Measurements from ENCODE around the gene STAT5A.
"Not testable (repeated sequence)": the region's sequence is repeated elsewhere in the genome, so short reads cannot be mapped to it uniquely, and the experiment has no call there.

Gene STAT5A

DNA sequence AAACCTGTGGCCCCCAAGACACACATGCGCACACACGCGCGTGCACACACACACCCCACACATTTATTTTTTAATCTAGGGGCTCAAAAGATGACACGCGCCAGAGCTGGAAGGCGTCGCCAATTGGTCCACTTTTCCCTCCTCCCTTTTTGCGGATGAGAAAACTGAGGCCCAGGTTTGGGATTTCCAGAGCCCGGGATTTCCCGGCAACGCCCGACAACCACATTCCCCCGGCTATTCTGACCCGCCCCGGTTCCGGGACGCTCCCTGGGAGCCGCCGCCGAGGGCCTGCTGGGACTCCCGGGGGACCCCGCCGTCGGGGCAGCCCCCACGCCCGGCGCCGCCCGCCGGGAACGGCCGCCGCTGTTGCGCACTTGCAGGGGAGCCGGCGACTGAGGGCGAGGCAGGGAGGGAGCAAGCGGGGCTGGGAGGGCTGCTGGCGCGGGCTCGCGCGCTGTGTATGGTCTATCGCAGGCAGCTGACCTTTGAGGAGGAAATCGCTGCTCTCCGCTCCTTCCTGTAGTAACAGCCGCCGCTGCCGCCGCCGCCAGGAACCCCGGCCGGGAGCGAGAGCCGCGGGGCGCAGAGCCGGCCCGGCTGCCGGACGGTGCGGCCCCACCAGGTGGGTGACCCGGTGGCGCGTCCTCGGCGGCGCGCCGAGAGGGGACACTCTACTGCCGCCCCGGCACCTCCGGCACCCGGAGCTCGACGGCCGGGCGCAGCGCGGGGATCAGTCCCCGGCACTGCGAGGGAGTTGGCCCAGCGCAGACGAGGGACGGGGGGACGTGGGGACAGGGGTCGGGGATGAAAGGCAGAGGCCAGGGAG lies at the start of gene STAT5A:
STAT5A (plus strand) TSS at position 522 of the 826 bp plus-strand sequence. CDS start 914 bp downstream, outside the sequence.
- Mint-ChIP-seq H3K9me3 (no peaks in the 10 kb centered on the region), H3K4me1 (ENCODE audit: low read depth) (peaks cover 75% of the 10 kb centered on the region), H3K36me3 (ENCODE audit: low read depth) (peaks cover 45% of the 10 kb centered on the region)

GRCh38 chr17:42239576-42239975 lies 48.7 kb upstream of the STAT5A start:
- not testable (repeated sequence) for H3K27ac Mint-ChIP-seq; H3K36me3 Mint-ChIP-seq (ENCODE audit: low read depth); H3K4me3 Mint-ChIP-seq; H3K9me3 Mint-ChIP-seq; H3K27me3 Mint-ChIP-seq
- H3K4me1 Mint-ChIP-seq (ENCODE audit: low read depth), result peaks cover 29% of the 10 kb centered on the region

More for the DNA sequence above, at the start of gene STAT5A:
- Mint-ChIP-seq H3K4me3 (peak within 1 kb of the TSS; percentile 92), H3K27ac (peak within 1 kb of the TSS; percentile 98), H3K27me3 (no peaks in the 10 kb centered on the region)

GRCh38 chr17:42240201-42240600 lies 48.1 kb upstream of the STAT5A start:
- H3K4me3 Mint-ChIP-seq, result no peak overlapping the region
- no peak overlapping the region for H3K27ac Mint-ChIP-seq

DNA sequence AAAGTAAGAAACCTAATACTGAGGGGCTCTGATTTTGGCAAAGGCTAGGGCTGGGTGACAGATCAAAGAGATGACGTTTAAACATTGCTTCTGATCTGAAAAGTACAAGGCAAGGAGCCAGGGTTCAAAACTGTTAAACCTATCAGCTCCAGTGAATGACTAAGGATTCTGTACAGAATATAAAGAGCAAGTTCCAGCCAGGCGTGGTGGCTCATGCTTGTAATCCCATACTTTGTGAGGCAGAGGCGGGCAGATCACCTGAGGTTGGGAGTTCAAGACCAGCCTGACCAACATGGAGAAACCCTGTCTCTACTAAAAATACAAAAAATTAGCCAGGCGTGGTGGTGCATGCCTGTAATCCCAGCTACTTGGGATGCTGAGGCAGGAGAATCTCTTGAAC lies 47.4 kb upstream of the STAT5A start:
- not testable (repeated sequence) for H3K27ac Mint-ChIP-seq
- peaks cover 27% of the 10 kb centered on the region for H3K4me1 Mint-ChIP-seq (ENCODE audit: low read depth)

More at GRCh38 chr17:42240201-42240600, 48.1 kb upstream of the STAT5A start:
- Mint-ChIP-seq H3K36me3 (ENCODE audit: low read depth) (peaks cover 3% of the 10 kb centered on the region), H3K9me3 (no peaks in the 10 kb centered on the region), H3K27me3 (no peaks in the 10 kb centered on the region), H3K4me1 (ENCODE audit: low read depth) (peaks cover 25% of the 10 kb centered on the region)

DNA sequence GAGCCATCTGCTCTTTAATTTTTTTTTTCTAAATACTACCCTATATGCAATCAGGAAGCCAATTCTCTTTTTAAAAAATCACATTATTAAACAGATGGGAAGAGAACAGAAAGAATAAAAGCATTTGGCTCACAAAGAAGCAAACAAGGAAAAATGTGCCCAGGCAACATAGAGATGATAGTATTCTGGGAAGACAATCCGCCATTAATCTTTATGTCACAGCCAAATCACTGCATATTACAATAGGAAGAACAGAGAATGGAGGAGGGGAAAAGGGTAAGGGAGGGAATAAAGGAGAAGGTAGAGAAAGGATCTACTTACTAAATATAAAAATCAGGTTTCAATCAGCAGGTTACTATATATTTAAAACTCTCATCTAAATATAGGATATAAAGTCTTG lies 46.4 kb upstream of the STAT5A start:
- H3K9me3 Mint-ChIP-seq, result no peaks in the 10 kb centered on the region
- H3K4me3 Mint-ChIP-seq, result no peak overlapping the region
- H3K27me3 Mint-ChIP-seq, result no peaks in the 10 kb centered on the region
- H3K4me1 Mint-ChIP-seq (ENCODE audit: low read depth), result peaks cover 32% of the 10 kb centered on the region
- H3K27ac Mint-ChIP-seq, result no peak overlapping the region
- peaks cover 3% of the 10 kb centered on the region for H3K36me3 Mint-ChIP-seq (ENCODE audit: low read depth)

More for the DNA sequence above, 47.4 kb upstream of the STAT5A start:
- H3K27me3 Mint-ChIP-seq; H3K36me3 Mint-ChIP-seq (ENCODE audit: low read depth); H3K4me3 Mint-ChIP-seq; H3K9me3 Mint-ChIP-seq: not testable (repeated sequence)

DNA sequence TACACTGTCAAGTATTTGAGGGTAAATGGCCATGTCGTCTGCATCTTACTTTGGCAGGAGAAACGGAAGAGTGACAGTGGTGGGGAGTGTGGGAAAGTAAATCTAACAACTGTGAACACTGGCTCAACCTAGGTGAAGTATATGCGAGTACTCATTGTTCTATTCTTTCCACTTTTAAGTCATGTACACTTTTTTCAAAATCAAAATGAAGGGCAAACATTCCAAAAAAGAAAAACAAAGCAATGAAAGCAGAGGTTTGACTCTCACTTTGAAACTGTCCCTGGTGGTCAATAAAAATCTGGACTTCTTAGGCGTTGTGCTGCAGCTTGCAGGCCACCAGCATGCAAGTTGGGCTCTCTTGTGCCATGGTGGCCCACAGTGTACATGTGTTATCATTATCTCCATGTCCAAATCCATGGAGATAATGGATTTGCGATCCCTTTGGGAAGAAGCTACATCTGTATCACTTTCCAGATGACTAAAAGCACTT lies 44.8 kb upstream of the STAT5A start:
- H3K27ac Mint-ChIP-seq, result no peak overlapping the region
- peaks cover 8% of the 10 kb centered on the region for H3K36me3 Mint-ChIP-seq (ENCODE audit: low read depth)
- no peaks in the 10 kb centered on the region for H3K27me3 Mint-ChIP-seq
- no peaks in the 10 kb centered on the region for H3K9me3 Mint-ChIP-seq
- H3K4me3 Mint-ChIP-seq, result no peak overlapping the region
- peaks cover 48% of the 10 kb centered on the region for H3K4me1 Mint-ChIP-seq (ENCODE audit: low read depth)

DNA sequence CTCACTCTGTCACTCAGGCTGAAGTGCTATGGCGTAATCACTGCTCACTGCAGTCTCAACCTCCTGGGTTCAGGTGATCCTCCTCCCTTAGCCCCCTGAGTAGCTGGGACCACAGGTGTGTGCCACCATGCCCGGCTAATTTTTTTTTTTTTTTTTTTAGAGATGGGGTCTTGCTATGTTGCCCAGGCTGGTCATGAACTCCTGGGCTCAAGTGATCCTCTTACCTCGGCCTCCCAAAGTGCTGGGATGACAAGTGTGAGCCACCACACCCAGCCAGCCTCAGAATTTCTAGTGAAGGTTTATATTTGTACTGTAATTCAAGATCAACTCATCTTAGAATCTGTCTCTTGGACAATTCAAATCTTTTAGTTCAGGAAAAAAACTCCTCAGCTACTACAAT lies 44.2 kb upstream of the STAT5A start:
- not testable (repeated sequence) for H3K27ac Mint-ChIP-seq; H3K9me3 Mint-ChIP-seq; H3K27me3 Mint-ChIP-seq; H3K36me3 Mint-ChIP-seq (ENCODE audit: low read depth); H3K4me3 Mint-ChIP-seq
- H3K4me1 Mint-ChIP-seq (ENCODE audit: low read depth), result peaks cover 54% of the 10 kb centered on the region

DNA sequence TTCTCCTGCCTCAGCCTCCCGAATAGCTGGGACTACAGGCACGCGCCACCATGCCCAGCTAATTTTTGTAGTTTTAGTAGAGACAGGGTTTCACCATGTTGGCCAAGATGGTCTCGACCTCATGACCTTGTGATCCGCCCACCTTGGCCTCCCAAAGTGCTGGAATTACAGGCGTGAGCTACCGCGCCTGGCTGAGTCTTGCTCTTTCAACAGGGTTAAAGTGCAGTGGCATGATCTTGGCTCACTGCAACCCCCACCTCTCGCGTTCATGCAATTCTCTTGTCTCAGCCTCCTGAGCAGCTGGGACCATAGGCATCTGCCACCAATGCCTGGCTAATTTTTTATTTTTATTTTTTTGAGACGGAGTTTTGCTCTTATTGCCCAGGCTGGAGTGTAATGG lies 43.1 kb upstream of the STAT5A start:
- H3K4me1 Mint-ChIP-seq (ENCODE audit: low read depth), result peaks cover 61% of the 10 kb centered on the region
- H3K27ac Mint-ChIP-seq; H3K36me3 Mint-ChIP-seq (ENCODE audit: low read depth); H3K9me3 Mint-ChIP-seq; H3K27me3 Mint-ChIP-seq; H3K4me3 Mint-ChIP-seq: not testable (repeated sequence)

- peaks cover 8% of the 10 kb centered on the region for H3K36me3 Mint-ChIP-seq (ENCODE audit: low read depth)
- H3K27me3 Mint-ChIP-seq, result no peaks in the 10 kb centered on the region
- no peaks in the 10 kb centered on the region for H3K9me3 Mint-ChIP-seq
- peaks cover 66% of the 10 kb centered on the region for H3K4me1 Mint-ChIP-seq (ENCODE audit: low read depth)
- peak overlapping the region; percentile 82 for H3K27ac Mint-ChIP-seq
- H3K4me3 Mint-ChIP-seq, result peak overlapping the region; percentile 30
Measured at GRCh38 chr17:42246515-42246914, 41.8 kb upstream of the STAT5A start.

- Mint-ChIP-seq H3K27ac (peak overlapping the region; percentile 88), H3K9me3 (no peaks in the 10 kb centered on the region), H3K4me3 (no peak overlapping the region), H3K36me3 (ENCODE audit: low read depth) (peaks cover 8% of the 10 kb centered on the region), H3K27me3 (no peaks in the 10 kb centered on the region), H3K4me1 (ENCODE audit: low read depth) (peaks cover 76% of the 10 kb centered on the region)
Measured at GRCh38 chr17:42247734-42248133, 40.6 kb upstream of the STAT5A start.

GRCh38 chr17:42248351-42249179 lies 39.7 kb upstream of the STAT5A start:
- Mint-ChIP-seq H3K27me3 (no peaks in the 10 kb centered on the region), H3K4me1 (ENCODE audit: low read depth) (peaks cover 80% of the 10 kb centered on the region), H3K36me3 (ENCODE audit: low read depth) (peaks cover 12% of the 10 kb centered on the region), H3K27ac (peak overlapping the region; percentile 88), H3K4me3 (peak overlapping the region; percentile 79), H3K9me3 (no peaks in the 10 kb centered on the region)

DNA sequence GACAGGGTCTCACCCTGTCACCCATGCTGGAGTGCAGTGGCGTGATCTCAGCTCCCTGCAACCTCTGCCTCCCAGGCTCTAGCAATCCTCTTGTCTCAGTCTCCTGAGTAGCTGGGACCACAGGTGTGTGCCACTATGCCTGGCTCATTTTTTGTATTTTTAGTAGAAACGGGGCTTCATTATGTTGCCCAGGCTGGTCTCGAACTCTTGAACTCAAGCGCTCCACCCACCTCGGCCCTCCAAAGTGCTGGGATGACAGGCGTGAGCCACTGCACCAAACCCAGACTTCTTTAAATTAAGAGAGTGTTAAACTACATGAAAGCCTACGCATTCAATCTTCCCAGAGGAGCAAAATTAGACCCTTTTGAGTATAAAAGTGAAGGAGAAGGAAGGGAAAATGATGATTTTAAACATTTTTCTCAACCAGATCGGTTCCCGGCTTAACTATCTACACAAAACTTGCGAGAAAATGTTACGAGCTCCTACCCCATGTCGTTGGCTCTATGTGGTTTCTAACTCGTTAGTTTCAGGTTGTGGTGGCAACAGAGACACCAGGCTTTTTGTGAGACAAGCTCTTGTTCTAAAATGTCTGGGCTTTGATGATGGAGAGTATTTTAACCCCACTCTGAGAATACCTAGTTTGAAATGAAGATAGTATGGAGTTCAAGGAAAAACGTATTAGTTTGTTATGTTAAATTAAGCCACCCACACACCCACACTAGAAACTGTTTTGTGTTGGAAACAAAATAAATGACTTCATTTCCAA lies 38.4 kb upstream of the STAT5A start:
- Mint-ChIP-seq H3K4me1 (ENCODE audit: low read depth) (peaks cover 84% of the 10 kb centered on the region), H3K27ac (peak overlapping the region; percentile 88), H3K27me3 (no peaks in the 10 kb centered on the region), H3K36me3 (ENCODE audit: low read depth) (peaks cover 13% of the 10 kb centered on the region), H3K9me3 (no peaks in the 10 kb centered on the region), H3K4me3 (peak overlapping the region; percentile 79)

DNA sequence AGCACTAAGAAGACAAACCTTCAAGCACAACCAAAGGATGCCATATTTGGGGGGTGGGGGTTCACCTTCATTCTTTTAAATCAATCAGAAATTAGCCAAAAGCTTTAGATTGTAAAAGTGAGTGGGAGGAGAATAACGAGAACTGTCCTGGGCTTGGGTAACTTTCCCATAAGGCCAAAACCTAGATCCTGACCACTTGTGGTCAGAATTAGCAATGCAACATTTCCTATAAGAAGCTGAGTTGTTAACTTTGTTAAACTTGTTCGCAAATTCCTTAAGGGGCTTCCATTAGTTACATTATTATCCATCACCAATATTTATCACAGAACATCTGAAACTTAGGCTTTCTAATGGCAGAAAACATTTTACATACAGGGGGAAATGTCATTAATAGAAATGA lies 37.2 kb upstream of the STAT5A start:
- Mint-ChIP-seq H3K36me3 (ENCODE audit: low read depth) (peaks cover 13% of the 10 kb centered on the region), H3K9me3 (no peaks in the 10 kb centered on the region), H3K4me1 (ENCODE audit: low read depth) (peaks cover 86% of the 10 kb centered on the region), H3K27ac (peak overlapping the region; percentile 88), H3K27me3 (no peaks in the 10 kb centered on the region), H3K4me3 (no peak overlapping the region)

- Mint-ChIP-seq H3K4me3 (peak overlapping the region; percentile 19), H3K36me3 (ENCODE audit: low read depth) (peaks cover 8% of the 10 kb centered on the region), H3K9me3 (no peaks in the 10 kb centered on the region)
Measured at GRCh38 chr17:42252597-42253550, 35.4 kb upstream of the STAT5A start.

More at GRCh38 chr17:42252597-42253550, 35.4 kb upstream of the STAT5A start:
- Mint-ChIP-seq H3K27me3 (no peaks in the 10 kb centered on the region), H3K4me1 (ENCODE audit: low read depth) (peaks cover 78% of the 10 kb centered on the region), H3K27ac (peak overlapping the region; percentile 87)
